GM12891 (cell line): ENCODE results near the gene CERS2.

Experiments used
- POLR2A ChIP-seq: IDR thresholded peaks from 2 replicates; pipeline ENCODE4 v1.6.1; 2011; ENCODE audit warnings: low read depth, low read length, control low read depth
- POLR2AphosphoS5 ChIP-seq: IDR thresholded peaks from 2 replicates; pipeline ENCODE4 v1.6.1; 2011; ENCODE audit warnings: low read depth, low read length, control low read depth

DNA sequence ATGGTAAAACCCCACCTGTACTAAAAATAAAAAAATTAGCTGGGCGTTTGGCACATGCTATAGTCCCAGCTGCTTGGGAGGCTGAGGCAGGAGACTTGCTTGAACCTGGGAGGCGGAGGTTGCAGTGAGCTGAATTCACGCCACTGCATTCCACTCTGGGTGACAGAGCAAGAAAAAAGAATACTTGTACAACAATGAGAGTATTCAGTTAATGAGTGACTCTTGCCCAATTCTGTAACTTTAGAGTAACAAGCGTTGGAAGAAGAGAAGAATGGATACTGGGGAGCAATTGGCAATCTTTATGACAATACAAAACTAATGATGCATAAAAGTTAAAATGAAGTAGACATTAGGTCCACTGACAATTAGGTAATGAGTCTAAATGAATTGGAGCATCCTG is 18.0 kb upstream of the CERS2 start:
- TF ChIP-seq POLR2A (no peak), POLR2AphosphoS5 (no peak)
